ENCODE data around the gene SFT2D3. TPM values are rescaled to one million over a fixed set of nuclear protein-coding genes. Genes with fewer than 3 reads are reported as not detected.

The SFT2D3 gene
- total and polyA plus RNA-seq, 2 donors (not counting 1 experiment from before 2014, with no cell fraction given), result 3.5 to 14.2 TPM

GRCh38 chr2:127680706-127681287 is 20.5 kb upstream of the SFT2D3 start:
- peaks cover 12% of the 10 kb centered on the region for H3K4me1 Mint-ChIP-seq
- DNase-seq, result peak; percentile 23
- Histone ChIP-seq H2AFZ (ENCODE audit: insufficient read depth, low read depth, low read length, poor library complexity, severe bottlenecking) (peak overlapping the region; percentile 49), H3K79me2 (ENCODE audit: control insufficient read depth, insufficient read depth, low read length) (no peaks in the 10 kb centered on the region), H4K20me1 (ENCODE audit: control insufficient read depth, insufficient read depth, low read length, poor library complexity, severe bottlenecking) (no peaks in the 10 kb centered on the region), H3K36me3 (replicated peaks in 1 of 2; ENCODE audit: control extremely low read depth in 1 of 2, control insufficient read depth in 1 of 2, extremely low read depth in 1 of 2, insufficient read depth in 2 of 2, low read length in 1 of 2) (no peaks in the 10 kb centered on the region), H3K9ac (ENCODE audit: low read length) (no peak overlapping the region), H3K27me3 (replicated peaks in 1 of 4; ENCODE audit: control extremely low read depth in 1 of 4, control insufficient read depth in 3 of 4, insufficient read depth in 4 of 4, low read length in 3 of 4) (peaks cover 0 to 11% (median 7%) of the 10 kb centered on the region in 4 experiments), H3K27ac (ENCODE audit: low read length in 2 of 2) (no peak overlapping the region), H3K4me2 (replicated peaks; ENCODE audit: low read depth, low read length, poor library complexity, severe bottlenecking) (peak overlapping the region; percentile 70), H3K4me3 (ENCODE audit: control extremely low read depth in 1 of 5, extremely low read depth in 1 of 5, insufficient read depth in 1 of 5, low read depth in 2 of 5, low read length in 4 of 5) (no peak overlapping the region), H3K4me1 (ENCODE audit: control insufficient read depth in 2 of 2, insufficient read depth in 2 of 2, low read length in 2 of 2) (peaks cover under 1 to 16% of the 10 kb centered on the region in 2 donors), H3K9me3 (ENCODE audit: control extremely low read depth in 1 of 3, control insufficient read depth in 2 of 3, insufficient read depth in 1 of 3, low read length in 2 of 3) (no peaks in the 10 kb centered on the region)
- TF ChIP-seq EZH2 (IDR thresholded peaks at IDR 0.05; ENCODE audit: borderline replicate concordance, insufficient read depth, low read depth, low read length, poor library complexity, severe bottlenecking), result no peak
- TF ChIP-seq CTCF (IDR thresholded peaks at IDR 0.05), result no peak
- intact Hi-C loops (cut with micrococcal nuclease), result no loop called here
- H3K27me3 Mint-ChIP-seq, result peaks cover 16% of the 10 kb centered on the region
- ChIA-PET POLR2A (no interaction called here), CTCF (interaction anchor here (0.8 to 2.1 kb wide), 2 partner anchors 90 to 359 kb away, joined by 3 to 5 read pairs; no protein-coding TSS in a partner anchor)
- no peak overlapping the region for H3K27ac Mint-ChIP-seq
- H3K4me3 Mint-ChIP-seq, result peak overlapping the region; percentile 48
- 84% methylated on average over 19 of the region's 19 CpGs for WGBS (ENCODE audit: insufficient coverage)
- no peak for ATAC-seq (ENCODE audit: low read depth)
- H3K9me3 Mint-ChIP-seq (ENCODE audit: insufficient read depth), result no peaks in the 10 kb centered on the region

- Histone ChIP-seq H3K36me3 (replicated peaks in 1 of 2; ENCODE audit: control extremely low read depth in 1 of 2, control insufficient read depth in 1 of 2, extremely low read depth in 1 of 2, insufficient read depth in 2 of 2, low read length in 1 of 2) (no peaks in the 10 kb centered on the region), H3K79me2 (ENCODE audit: control insufficient read depth, insufficient read depth, low read length) (no peaks in the 10 kb centered on the region), H3K4me1 (ENCODE audit: control insufficient read depth in 2 of 2, insufficient read depth in 2 of 2, low read length in 2 of 2) (peaks cover 0 to 13% of the 10 kb centered on the region in 2 donors), H3K4me2 (replicated peaks; ENCODE audit: low read depth, low read length, poor library complexity, severe bottlenecking) (peak overlapping the region; percentile 70), H3K9me3 (ENCODE audit: control extremely low read depth in 1 of 3, control insufficient read depth in 2 of 3, insufficient read depth in 1 of 3, low read length in 2 of 3) (no peaks in the 10 kb centered on the region), H3K27ac (ENCODE audit: low read length in 2 of 2) (no peak overlapping the region), H3K4me3 (ENCODE audit: control extremely low read depth in 1 of 5, extremely low read depth in 1 of 5, insufficient read depth in 1 of 5, low read depth in 2 of 5, low read length in 4 of 5) (peak overlapping the region in 2 of 5 experiments; percentile 25 to 33), H3K27me3 (replicated peaks in 1 of 4; ENCODE audit: control extremely low read depth in 1 of 4, control insufficient read depth in 3 of 4, insufficient read depth in 4 of 4, low read length in 3 of 4) (peaks cover 0 to 7% (median 3%) of the 10 kb centered on the region in 4 experiments), H2AFZ (ENCODE audit: insufficient read depth, low read depth, low read length, poor library complexity, severe bottlenecking) (peak overlapping the region; percentile 49), H3K9ac (ENCODE audit: low read length) (no peak overlapping the region), H4K20me1 (ENCODE audit: control insufficient read depth, insufficient read depth, low read length, poor library complexity, severe bottlenecking) (no peaks in the 10 kb centered on the region)
- ATAC-seq (ENCODE audit: low read depth) (no peak), DNase-seq (no peak)
- H3K27ac Mint-ChIP-seq, result no peak overlapping the region
- TF ChIP-seq EZH2 (IDR thresholded peaks at IDR 0.05; ENCODE audit: borderline replicate concordance, insufficient read depth, low read depth, low read length, poor library complexity, severe bottlenecking), result no peak
- ChIA-PET POLR2A (no interaction called here), CTCF (interaction anchor here (0.8 to 2.1 kb wide), 2 partner anchors 90 to 360 kb away, joined by 3 to 5 read pairs; no protein-coding TSS in a partner anchor)
- WGBS (ENCODE audit: insufficient coverage), result 40% methylated on average over 24 of the region's 25 CpGs
- H3K9me3 Mint-ChIP-seq (ENCODE audit: insufficient read depth), result no peaks in the 10 kb centered on the region
- intact Hi-C loops (cut with micrococcal nuclease), result no loop called here
- peak overlapping the region; percentile 48 for H3K4me3 Mint-ChIP-seq
- peaks cover 12% of the 10 kb centered on the region for H3K27me3 Mint-ChIP-seq
- peaks cover 8% of the 10 kb centered on the region for H3K4me1 Mint-ChIP-seq
Observed at GRCh38 chr2:127681288-127681804, 20.0 kb upstream of the SFT2D3 start.
